GM18508 (cell line): ENCODE data around the gene ABHD5.

Source experiments
- ATAC-seq: cut with Tn5 transposase; IDR thresholded peaks from one replicate; pipeline ENCODE4 v1.9.1; 2021; ENCODE audit warnings: moderate number of reproducible peaks; ENCODE audit not compliant: insufficient read depth, unreplicated experiment

ABHD5 gene

GRCh38 chr3:43773273-43774094, 82.7 kb downstream of the ABHD5 start:
- ATAC-seq = no peak

DNA sequence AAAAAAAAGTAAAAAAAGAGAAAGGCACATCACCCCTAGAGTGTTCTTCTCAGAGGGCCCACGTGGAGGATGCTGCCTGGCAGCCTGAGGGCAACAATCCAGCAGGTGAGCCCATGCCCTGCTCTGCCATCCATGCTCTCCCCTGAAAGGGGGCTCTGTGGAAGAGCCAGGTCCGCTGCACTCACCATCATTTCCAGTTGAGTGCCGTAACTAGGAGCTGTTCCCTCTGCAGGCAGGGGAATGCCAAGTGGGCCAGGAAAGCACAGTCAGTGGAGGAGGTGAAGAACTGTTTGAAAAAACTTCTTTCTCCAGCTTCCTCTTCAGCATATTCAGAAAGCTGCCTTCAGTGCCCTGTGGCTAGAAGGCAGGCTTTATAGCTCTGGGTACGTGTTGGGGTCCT, 84.1 kb downstream of the ABHD5 start:
- ATAC-seq = no peak

DNA sequence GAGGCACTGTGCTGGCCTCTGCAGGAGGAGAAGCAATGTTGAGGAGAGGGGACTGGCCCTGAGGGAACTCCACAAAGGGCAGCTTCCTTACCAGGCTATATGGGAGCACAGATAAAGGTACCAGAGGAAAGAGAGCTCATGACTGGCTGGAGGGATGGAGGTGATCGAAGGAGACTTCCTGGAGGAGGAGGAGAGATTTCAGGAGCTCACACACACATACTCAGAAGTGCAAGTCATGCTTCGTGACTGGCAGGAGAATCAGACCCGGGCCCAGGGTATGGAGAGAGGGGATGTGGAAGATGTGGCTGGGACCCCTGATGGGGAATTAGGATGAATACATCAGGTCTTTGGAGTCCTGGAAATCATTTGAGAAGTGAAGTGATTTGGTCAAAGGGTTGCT, 85.4 kb downstream of the ABHD5 start:
- ATAC-seq = no peak

DNA sequence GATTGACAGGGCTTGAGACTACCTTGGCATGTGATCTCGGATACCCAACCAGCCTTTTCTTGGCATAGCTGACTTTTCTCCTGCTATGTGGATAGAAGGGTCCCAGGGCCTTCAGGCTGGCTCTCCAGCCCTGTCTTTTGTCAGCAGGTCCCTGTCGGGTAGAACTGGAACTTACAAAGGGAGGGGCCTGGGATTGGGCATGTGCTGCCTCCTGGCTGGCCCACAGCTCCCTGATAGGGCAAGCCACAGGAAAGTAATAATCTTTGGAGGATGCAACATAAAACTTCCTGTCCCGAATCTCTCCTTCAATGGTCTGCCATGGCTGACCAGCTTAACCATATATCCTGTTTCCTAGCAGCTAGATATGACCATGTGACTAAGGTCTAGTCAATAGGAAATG, 89.1 kb downstream of the ABHD5 start:
- no peak for ATAC-seq

DNA sequence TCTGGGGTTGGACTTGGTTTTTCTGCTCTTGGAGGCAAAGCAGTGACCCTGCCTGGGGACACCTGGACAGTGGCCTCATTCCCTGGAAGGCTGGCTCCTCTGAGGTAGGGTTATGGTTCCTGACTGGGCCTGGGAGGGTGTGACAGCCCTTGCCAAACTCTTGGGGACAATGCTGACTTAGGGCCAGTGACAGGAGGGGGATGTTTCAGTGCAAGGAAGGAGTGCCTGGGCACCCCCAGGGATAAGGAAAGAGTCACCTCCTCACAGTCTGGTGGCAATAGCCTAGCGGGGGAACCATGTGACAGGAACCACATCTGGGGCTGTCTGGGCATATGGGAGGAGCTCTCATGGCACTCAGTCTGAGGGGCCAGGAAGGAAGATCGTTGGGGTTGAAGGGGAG, 91.8 kb downstream of the ABHD5 start:
- ATAC-seq = no peak
